DOHH2 (cell line): Measurements from ENCODE around the gene MARCHF4.

Experiments
- CTCF ChIP-seq: fragments of 200-600 bp; sonication (generic); IDR thresholded peaks from one replicate; pipeline ENCODE4 v1.5.1; 2014; ENCODE audit warnings: antibody characterized with exemption, mild to moderate bottlenecking, low read depth, low read length; ENCODE audit not compliant: poor library complexity, severe bottlenecking
- EZH2phosphoT487 ChIP-seq: fragments of 200-600 bp; sonication (generic); IDR thresholded peaks from 2 replicates; pipeline ENCODE4 v1.6.1; 2017; ENCODE audit warnings: borderline replicate concordance, mild to moderate bottlenecking, antibody characterized with exemption, low read length, moderate library complexity, mixed read lengths

GRCh38 chr2:216408426-216409290 is 36.4 kb upstream of the MARCHF4 start:
- TF ChIP-seq CTCF (peak; percentile 18), EZH2phosphoT487 (no peak)
